ENCODE measurements around the gene FAM47C. TPM values are rescaled to one million over a fixed set of nuclear protein-coding genes. Genes with fewer than 3 reads are reported as not detected.
"Not testable (repeated sequence)": the region's sequence is repeated elsewhere in the genome, so short reads cannot be mapped to it uniquely, and the experiment has no call there.

Gene FAM47C
- total RNA-seq, 1 donor from 2014 or later = not detected

- no peaks in the 10 kb centered on the region for H3K27me3 ChIP-seq
- DNase-seq = no peak
- no peaks in the 10 kb centered on the region for H3K9me3 ChIP-seq
- TF ChIP-seq, protein P1, sequence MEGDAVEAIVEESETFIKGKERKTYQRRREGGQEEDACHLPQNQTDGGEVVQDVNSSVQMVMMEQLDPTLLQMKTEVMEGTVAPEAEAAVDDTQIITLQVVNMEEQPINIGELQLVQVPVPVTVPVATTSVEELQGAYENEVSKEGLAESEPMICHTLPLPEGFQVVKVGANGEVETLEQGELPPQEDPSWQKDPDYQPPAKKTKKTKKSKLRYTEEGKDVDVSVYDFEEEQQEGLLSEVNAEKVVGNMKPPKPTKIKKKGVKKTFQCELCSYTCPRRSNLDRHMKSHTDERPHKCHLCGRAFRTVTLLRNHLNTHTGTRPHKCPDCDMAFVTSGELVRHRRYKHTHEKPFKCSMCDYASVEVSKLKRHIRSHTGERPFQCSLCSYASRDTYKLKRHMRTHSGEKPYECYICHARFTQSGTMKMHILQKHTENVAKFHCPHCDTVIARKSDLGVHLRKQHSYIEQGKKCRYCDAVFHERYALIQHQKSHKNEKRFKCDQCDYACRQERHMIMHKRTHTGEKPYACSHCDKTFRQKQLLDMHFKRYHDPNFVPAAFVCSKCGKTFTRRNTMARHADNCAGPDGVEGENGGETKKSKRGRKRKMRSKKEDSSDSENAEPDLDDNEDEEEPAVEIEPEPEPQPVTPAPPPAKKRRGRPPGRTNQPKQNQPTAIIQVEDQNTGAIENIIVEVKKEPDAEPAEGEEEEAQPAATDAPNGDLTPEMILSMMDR (IDR thresholded peaks at IDR 0.05) = no peak
- intact Hi-C loops (cut with DNase I) = no loop called here
- no peak overlapping the region for H3K27ac ChIP-seq
- no peak overlapping the region for H3K4me3 ChIP-seq
- ATAC-seq = no peak
- H3K4me1 ChIP-seq = no peaks in the 10 kb centered on the region
- H3K36me3 ChIP-seq = no peaks in the 10 kb centered on the region
Observed at GRCh38 chrX:36978886-36979285, 29.3 kb upstream of the FAM47C start.

DNA sequence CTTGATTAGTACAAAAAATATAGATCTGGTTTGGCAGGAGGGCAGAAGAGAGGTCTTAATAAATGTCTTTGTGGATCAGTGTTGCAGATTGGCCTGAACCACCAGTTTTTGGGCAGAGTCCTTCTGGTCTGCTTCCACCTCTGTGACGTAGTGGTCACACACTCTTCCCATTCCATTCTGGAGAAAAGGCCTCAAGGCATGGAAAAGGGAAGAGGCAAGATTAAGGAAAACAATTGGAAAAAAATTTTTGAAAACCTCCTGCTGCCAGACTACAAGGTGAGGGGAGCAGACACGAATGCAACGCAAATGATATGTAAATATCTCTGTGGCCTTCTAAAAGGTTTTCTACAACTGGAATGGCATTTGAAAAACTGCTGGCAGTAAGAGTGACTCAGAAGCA is 24.3 kb upstream of the FAM47C start:
- no peaks in the 10 kb centered on the region for H3K36me3 ChIP-seq
- H3K4me3 ChIP-seq = no peak overlapping the region
- intact Hi-C loops (cut with DNase I) = no loop called here
- no peak overlapping the region for H3K27ac ChIP-seq
- ATAC-seq = no peak
- no peak for DNase-seq
- H3K4me1 ChIP-seq = no peaks in the 10 kb centered on the region
- H3K27me3 ChIP-seq = no peaks in the 10 kb centered on the region
- TF ChIP-seq, protein P1 (IDR thresholded peaks at IDR 0.05) = no peak
- no peaks in the 10 kb centered on the region for H3K9me3 ChIP-seq

GRCh38 chrX:36985416-36986209 is 22.6 kb upstream of the FAM47C start:
- intact Hi-C loops (cut with DNase I); H3K27me3 ChIP-seq; H3K36me3 ChIP-seq; H3K4me1 ChIP-seq; H3K9me3 ChIP-seq; H3K27ac ChIP-seq: not testable (repeated sequence)
- peak; percentile 75 for DNase-seq
- peak; percentile 92 for ATAC-seq
- peak overlapping the region; percentile 28 for H3K4me3 ChIP-seq

- intact Hi-C loops (cut with DNase I) = no loop called here
- H3K27me3 ChIP-seq = no peaks in the 10 kb centered on the region
- peak overlapping the region; percentile 28 for H3K4me3 ChIP-seq
- H3K4me1 ChIP-seq = no peaks in the 10 kb centered on the region
- peak; percentile 63 for DNase-seq
- H3K27ac ChIP-seq = no peak overlapping the region
- no peaks in the 10 kb centered on the region for H3K9me3 ChIP-seq
- TF ChIP-seq, protein P1 (IDR thresholded peaks at IDR 0.05) = no peak
- peak; percentile 56 for ATAC-seq
- no peaks in the 10 kb centered on the region for H3K36me3 ChIP-seq
Observed at GRCh38 chrX:36986231-36986630, 21.9 kb upstream of the FAM47C start.

DNA sequence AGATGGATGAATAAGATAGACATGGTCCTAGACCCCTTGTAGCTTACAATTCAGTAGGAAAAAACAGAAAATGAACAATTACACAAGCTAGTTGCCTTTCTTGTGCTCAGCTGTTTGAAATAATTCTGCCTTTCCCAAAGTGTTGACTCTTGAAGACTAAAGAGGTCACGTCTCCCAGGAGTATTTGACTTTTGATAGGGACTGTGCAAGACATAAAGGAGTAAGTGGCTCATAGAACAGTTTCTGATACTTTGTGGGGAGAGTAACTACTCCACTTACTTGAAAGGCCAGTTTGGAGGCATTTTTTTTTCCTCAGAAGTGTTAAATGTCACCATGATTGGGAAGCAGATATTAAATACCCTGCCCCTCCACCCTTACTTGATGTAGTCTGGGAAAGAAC is 21.0 kb upstream of the FAM47C start:
- peak; percentile 53 for ATAC-seq
- H3K4me1 ChIP-seq; DNase-seq; intact Hi-C loops (cut with DNase I); H3K36me3 ChIP-seq; H3K4me3 ChIP-seq; H3K27ac ChIP-seq; H3K9me3 ChIP-seq; H3K27me3 ChIP-seq: not testable (repeated sequence)

- no peak overlapping the region for H3K27ac ChIP-seq
- H3K27me3 ChIP-seq = no peaks in the 10 kb centered on the region
- intact Hi-C loops (cut with DNase I) = no loop called here
- TF ChIP-seq, protein P1 (IDR thresholded peaks at IDR 0.05) = no peak
- no peak overlapping the region for H3K4me3 ChIP-seq
- ATAC-seq (no peak), DNase-seq (no peak)
- H3K4me1 ChIP-seq = no peaks in the 10 kb centered on the region
- H3K9me3 ChIP-seq = no peaks in the 10 kb centered on the region
- H3K36me3 ChIP-seq = no peaks in the 10 kb centered on the region
Observed at GRCh38 chrX:37000140-37000539, 8.0 kb upstream of the FAM47C start.

DNA sequence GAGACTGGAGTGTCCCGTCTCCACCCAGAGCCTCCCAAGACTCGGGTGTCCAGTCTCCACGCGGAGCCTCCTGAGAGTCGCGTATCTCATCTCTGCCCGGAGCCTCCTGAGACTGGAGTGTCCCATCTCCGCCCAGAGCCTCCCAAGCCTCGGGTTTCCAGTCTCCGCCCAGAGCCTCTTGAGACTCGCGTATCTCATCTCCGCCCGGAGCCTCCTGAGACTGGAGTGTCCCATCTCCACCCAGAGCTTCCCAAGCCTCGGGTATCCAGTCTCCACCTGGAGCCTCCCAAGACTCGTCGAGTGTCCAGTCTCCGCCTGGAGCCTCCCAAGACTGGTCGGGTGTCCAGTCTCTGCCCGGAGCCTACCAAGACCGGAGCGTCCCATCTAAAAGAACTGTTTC is 2.3 kb downstream of the FAM47C start:
- ATAC-seq (no peak), DNase-seq (no peak)
- H3K27me3 ChIP-seq = no peaks in the 10 kb centered on the region

GRCh38 chrX:37034260-37034659 is 26.1 kb downstream of the FAM47C start:
- H3K36me3 ChIP-seq; H3K4me3 ChIP-seq; ATAC-seq; H3K27ac ChIP-seq; intact Hi-C loops (cut with DNase I); H3K27me3 ChIP-seq; H3K9me3 ChIP-seq; H3K4me1 ChIP-seq; DNase-seq: not testable (repeated sequence)

More for the DNA sequence above, 2.3 kb downstream of the FAM47C start:
- H3K4me3 ChIP-seq = no peak overlapping the region
- no peak overlapping the region for H3K27ac ChIP-seq
- TF ChIP-seq, protein P1 (IDR thresholded peaks at IDR 0.05) = no peak
- no peaks in the 10 kb centered on the region for H3K36me3 ChIP-seq
- no peaks in the 10 kb centered on the region for H3K4me1 ChIP-seq
- intact Hi-C loops (cut with DNase I) = no loop called here
- no peaks in the 10 kb centered on the region for H3K9me3 ChIP-seq

GRCh38 chrX:37036674-37037220 is 28.6 kb downstream of the FAM47C start:
- H3K27me3 ChIP-seq; H3K4me3 ChIP-seq; H3K4me1 ChIP-seq; intact Hi-C loops (cut with DNase I); DNase-seq; H3K36me3 ChIP-seq; H3K27ac ChIP-seq; H3K9me3 ChIP-seq: not testable (repeated sequence)
- peak; percentile 53 for ATAC-seq
